Loucy (cell line): Measurements from ENCODE around the gene HAVCR2.

Experiments
- H2AFZ ChIP-seq: fragments of 200-600 bp; sonication (generic); 2 replicates; pipeline ENCODE4 v1.6.0; 2016; ENCODE audit warnings: antibody characterized with exemption, mild to moderate bottlenecking, low read length, moderate library complexity
- H3F3A ChIP-seq: fragments of 200-600 bp; 2 replicates; pipeline ENCODE4 v1.6.0; 2016; ENCODE audit warnings: antibody characterized with exemption, low read depth, mild to moderate bottlenecking
- H3K27me3 ChIP-seq: fragments of 200-600 bp; sonication (generic); 2 replicates; pipeline ENCODE4 v1.6.1; 2014; ENCODE audit warnings: low read length, mild to moderate bottlenecking; ENCODE audit not compliant: insufficient read depth, poor library complexity, severe bottlenecking
- H3K36me3 ChIP-seq: fragments of 200-600 bp; sonication (generic); 2 replicates; pipeline ENCODE4 v1.6.1; 2016; ENCODE audit warnings: low read length; ENCODE audit not compliant: insufficient read depth
- H3K4me1 ChIP-seq: fragments of 200-600 bp; sonication (generic); 2 replicates; pipeline ENCODE4 v1.5.1; 2014; ENCODE audit warnings: low read length, mild to moderate bottlenecking; ENCODE audit not compliant: insufficient read depth, poor library complexity, severe bottlenecking
- H3K4me2 ChIP-seq: fragments of 200-600 bp; sonication (generic); 2 replicates; pipeline ENCODE4 v1.6.0; 2014; ENCODE audit warnings: antibody characterized with exemption, low read length, low read depth, mild to moderate bottlenecking; ENCODE audit not compliant: poor library complexity, severe bottlenecking
- H3K4me3 ChIP-seq: fragments of 200-600 bp; sonication (generic); 2 replicates; pipeline ENCODE4 v1.5.1; 2014; ENCODE audit warnings: low read length, mild to moderate bottlenecking, mixed read lengths; ENCODE audit not compliant: poor library complexity, severe bottlenecking
- H3K79me2 ChIP-seq: fragments of 200-600 bp; sonication (generic); 2 replicates; pipeline ENCODE4 v1.6.1; 2014; ENCODE audit warnings: low read length; ENCODE audit not compliant: insufficient read depth
- H3K9ac ChIP-seq: fragments of 200-600 bp; sonication (generic); 2 replicates; pipeline ENCODE4 v1.6.0; 2014; ENCODE audit warnings: mild to moderate bottlenecking, low read depth, low read length, moderate library complexity; ENCODE audit not compliant: poor library complexity, severe bottlenecking
- H3K9me2 ChIP-seq: fragments of 200-600 bp; sonication (generic); replicated peaks from 2 replicates; pipeline ENCODE4 v1.6.1; 2016; ENCODE audit warnings: low read depth, low read length, mixed read lengths
- H3K9me3 ChIP-seq: fragments of 200-600 bp; sonication (generic); 2 replicates; pipeline ENCODE4 v1.6.1; 2014; ENCODE audit warnings: mild to moderate bottlenecking, antibody characterized with exemption, low read length, low read depth; ENCODE audit not compliant: insufficient read depth
- H4K20me1 ChIP-seq: fragments of 200-600 bp; sonication (generic); 2 replicates; pipeline ENCODE4 v1.6.0; 2014; ENCODE audit warnings: antibody characterized with exemption, low read length, mild to moderate bottlenecking; ENCODE audit not compliant: insufficient read depth, poor library complexity, severe bottlenecking
- CTCF ChIP-seq: fragments of 200-600 bp; sonication (generic); conservative IDR thresholded peaks from 2 replicates; pipeline ENCODE4 v1.5.1; 2014; ENCODE audit warnings: mild to moderate bottlenecking, antibody characterized with exemption, low read length
- EZH2phosphoT487 ChIP-seq: fragments of 200-600 bp; IDR thresholded peaks from 2 replicates; pipeline ENCODE4 v1.6.1; 2018; ENCODE audit warnings: antibody characterized with exemption, mild to moderate bottlenecking, moderate library complexity, borderline replicate concordance

Gene HAVCR2

GRCh38 chr5:157108976-157109375 lies at the start of gene HAVCR2:
TSS of gene HAVCR2 (minus strand) at chr5:157109044. CDS start at chr5:157108983, 61 bp downstream.
- no peak for TF ChIP-seq EZH2phosphoT487
- TF ChIP-seq CTCF, result no peak
- no peaks in the 10 kb centered on the region for H3K27me3 ChIP-seq
- no peaks in the 10 kb centered on the region for H3K9me3 ChIP-seq
- H3K4me2 ChIP-seq, result peak within 1 kb of the TSS; percentile 93
- peak within 1 kb of the TSS; percentile 74 for H3K4me3 ChIP-seq
- no peaks in the 10 kb centered on the region for H3K36me3 ChIP-seq
- H3K79me2 ChIP-seq, result no peaks in the 10 kb centered on the region; the same call in 1 of the 2 replicates
- H3K9ac ChIP-seq, result peak within 1 kb of the TSS; percentile 73
- H4K20me1 ChIP-seq, result no peaks in the 10 kb centered on the region
- no peaks in the 10 kb centered on the region for H3K9me2 ChIP-seq
- H3F3A ChIP-seq, result no peaks in the 10 kb centered on the region
- peaks cover 30% of the 10 kb centered on the region for H3K4me1 ChIP-seq
- peak within 1 kb of the TSS; percentile 84; the same call in 1 of the 2 replicates for H2AFZ ChIP-seq

GRCh38 chr5:157157293-157157891 lies 48.5 kb upstream of the HAVCR2 start:
- TF ChIP-seq CTCF (no peak), EZH2phosphoT487 (no peak)
- H3K4me2 ChIP-seq, result no peak overlapping the region

GRCh38 chr5:157155297-157155696 lies 46.5 kb upstream of the HAVCR2 start:
- no peak for TF ChIP-seq CTCF
- TF ChIP-seq EZH2phosphoT487, result no peak
- Histone ChIP-seq H2AFZ (no peak overlapping the region), H3K9me2 (no peaks in the 10 kb centered on the region), H3K9me3 (no peaks in the 10 kb centered on the region), H3K4me2 (no peak overlapping the region), H3K9ac (no peak overlapping the region), H3K36me3 (no peaks in the 10 kb centered on the region), H3F3A (no peaks in the 10 kb centered on the region), H3K79me2 (no peaks in the 10 kb centered on the region), H4K20me1 (no peaks in the 10 kb centered on the region), H3K27me3 (no peaks in the 10 kb centered on the region), H3K4me3 (no peak overlapping the region), H3K4me1 (no peaks in the 10 kb centered on the region)

More at GRCh38 chr5:157157293-157157891, 48.5 kb upstream of the HAVCR2 start:
- Histone ChIP-seq H3K79me2 (no peaks in the 10 kb centered on the region), H3K36me3 (no peaks in the 10 kb centered on the region), H2AFZ (no peak overlapping the region), H3K9me2 (no peaks in the 10 kb centered on the region), H3K4me3 (no peak overlapping the region), H4K20me1 (no peaks in the 10 kb centered on the region), H3F3A (no peaks in the 10 kb centered on the region), H3K27me3 (no peaks in the 10 kb centered on the region), H3K9me3 (no peaks in the 10 kb centered on the region), H3K4me1 (no peaks in the 10 kb centered on the region), H3K9ac (no peak overlapping the region)
